HG02884 (cell line): ENCODE measurements around the gene TBCCD1.
"Not testable (repeated sequence)": the region's sequence is repeated elsewhere in the genome, so short reads cannot be mapped to it uniquely, and the experiment has no call there.

ENCODE experiments used
- ATAC-seq: cut with Tn5 transposase; IDR thresholded peaks from one replicate; pipeline ENCODE4 v1.9.1; 2021; ENCODE audit warnings: mild to moderate bottlenecking, moderate library complexity; ENCODE audit not compliant: unreplicated experiment

The TBCCD1 gene

DNA sequence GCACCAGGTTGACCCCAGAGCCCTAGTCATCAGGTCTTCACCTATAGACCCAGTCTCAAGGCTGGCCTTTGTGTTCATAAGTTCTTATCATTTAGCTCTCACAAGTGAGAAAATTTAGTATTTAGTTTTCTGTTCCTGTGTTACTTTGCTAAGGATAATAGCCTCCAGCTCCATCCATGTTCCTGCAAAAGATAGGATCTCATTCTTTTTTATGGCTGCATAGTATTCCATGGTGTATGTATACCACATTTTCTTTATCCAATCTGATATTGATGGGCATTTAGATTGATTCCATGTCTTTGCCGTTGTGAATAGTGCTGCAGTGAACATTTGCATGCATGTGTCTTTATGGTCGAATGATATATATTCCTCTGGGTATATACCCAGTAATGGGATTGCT lies 69.1 kb downstream of the TBCCD1 start:
- not testable (repeated sequence) for ATAC-seq

DNA sequence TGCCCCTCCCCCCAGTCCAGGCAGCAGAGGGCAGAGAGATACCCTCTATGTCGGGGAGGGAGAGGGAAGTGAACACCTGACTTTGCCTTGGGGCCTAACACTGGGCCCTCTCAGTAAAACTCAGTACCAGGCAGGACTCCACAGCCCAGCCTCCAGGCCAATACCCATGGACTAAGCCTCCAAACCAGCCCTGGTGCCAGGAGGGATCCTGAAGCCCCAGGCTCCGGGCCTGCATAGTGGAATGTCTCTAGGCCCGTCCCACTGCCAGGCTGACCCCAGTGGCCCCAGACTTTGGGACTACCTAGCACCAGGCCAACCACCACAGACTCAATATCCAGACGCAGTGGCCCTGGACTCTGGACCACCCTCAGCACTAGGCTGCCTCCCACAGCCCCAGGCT lies 69.5 kb downstream of the TBCCD1 start:
- ATAC-seq, result no peak

DNA sequence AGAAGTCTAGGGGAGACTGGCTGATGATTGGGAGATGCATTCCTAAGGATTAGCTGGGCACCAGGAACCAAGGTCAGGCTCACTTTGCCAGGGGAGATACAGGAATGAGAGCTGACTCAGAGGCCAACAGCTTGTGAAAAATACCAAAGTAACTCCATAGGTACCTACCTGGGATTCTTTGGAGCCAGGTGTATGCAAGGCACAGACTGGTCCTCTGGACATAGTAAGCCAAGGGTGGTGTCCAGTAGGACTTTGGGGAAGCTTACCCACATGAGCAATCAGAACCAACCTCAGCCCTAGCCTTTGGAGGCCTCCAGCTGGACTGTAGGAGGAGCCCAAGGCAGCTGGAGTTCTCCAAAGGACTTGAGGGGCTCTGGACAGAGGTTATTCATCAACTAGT lies 70.5 kb downstream of the TBCCD1 start:
- no peak for ATAC-seq
